ENCODE data around the gene CLEC18B. TPM values are rescaled to one million over a fixed set of nuclear protein-coding genes. Genes with fewer than 3 reads are reported as not detected.
A peak's percentile ranks its signal among the peaks of the same experiment; 100 is the strongest.

The CLEC18B gene
- total RNA-seq, 1 donor from 2014 or later = 0.24 TPM

DNA sequence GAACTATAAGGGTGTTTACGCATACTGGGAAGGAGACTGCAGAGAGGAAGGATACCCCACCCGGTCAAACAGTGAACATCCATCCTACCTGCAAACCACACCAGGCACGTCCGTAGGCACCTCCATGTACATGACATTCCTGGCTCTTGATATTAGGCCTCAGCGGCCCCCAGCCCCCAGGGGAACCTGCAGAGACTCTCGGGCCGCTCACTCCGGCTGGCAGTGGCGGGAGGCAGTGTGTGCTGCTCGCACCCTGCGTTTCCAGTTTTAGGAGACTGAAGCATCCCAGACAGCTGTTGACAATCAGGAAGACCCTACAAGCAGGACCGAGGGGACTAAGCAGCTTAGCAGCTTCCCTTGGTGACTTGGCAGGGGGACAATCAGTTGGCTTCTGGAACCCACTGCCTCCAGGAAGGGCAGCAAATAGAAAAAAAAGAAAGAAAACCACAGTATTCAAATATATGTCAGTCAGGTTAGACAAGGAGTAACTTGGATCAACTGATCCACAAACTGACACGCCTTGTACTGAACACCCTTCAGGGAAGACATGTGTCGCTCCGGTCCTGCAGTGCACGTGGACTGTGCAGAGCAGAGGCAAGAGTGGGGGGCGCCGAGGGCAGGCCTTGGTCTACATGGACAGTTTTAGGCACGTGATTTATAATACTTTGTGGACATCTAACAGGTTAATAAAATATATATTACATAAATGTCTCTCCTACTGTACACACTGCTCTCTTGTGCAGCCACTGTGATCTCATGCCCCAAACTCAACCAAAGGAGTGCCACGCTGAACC is 29.9 kb upstream of the CLEC18B start:
- TF ChIP-seq, protein P1, sequence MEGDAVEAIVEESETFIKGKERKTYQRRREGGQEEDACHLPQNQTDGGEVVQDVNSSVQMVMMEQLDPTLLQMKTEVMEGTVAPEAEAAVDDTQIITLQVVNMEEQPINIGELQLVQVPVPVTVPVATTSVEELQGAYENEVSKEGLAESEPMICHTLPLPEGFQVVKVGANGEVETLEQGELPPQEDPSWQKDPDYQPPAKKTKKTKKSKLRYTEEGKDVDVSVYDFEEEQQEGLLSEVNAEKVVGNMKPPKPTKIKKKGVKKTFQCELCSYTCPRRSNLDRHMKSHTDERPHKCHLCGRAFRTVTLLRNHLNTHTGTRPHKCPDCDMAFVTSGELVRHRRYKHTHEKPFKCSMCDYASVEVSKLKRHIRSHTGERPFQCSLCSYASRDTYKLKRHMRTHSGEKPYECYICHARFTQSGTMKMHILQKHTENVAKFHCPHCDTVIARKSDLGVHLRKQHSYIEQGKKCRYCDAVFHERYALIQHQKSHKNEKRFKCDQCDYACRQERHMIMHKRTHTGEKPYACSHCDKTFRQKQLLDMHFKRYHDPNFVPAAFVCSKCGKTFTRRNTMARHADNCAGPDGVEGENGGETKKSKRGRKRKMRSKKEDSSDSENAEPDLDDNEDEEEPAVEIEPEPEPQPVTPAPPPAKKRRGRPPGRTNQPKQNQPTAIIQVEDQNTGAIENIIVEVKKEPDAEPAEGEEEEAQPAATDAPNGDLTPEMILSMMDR (IDR thresholded peaks at IDR 0.05) = no peak
- H3K4me1 Mint-ChIP-seq (ENCODE audit: unreplicated experiment) = peaks cover 23% of the 10 kb centered on the region
- peak overlapping the region; percentile 42 for H3K27ac Mint-ChIP-seq (ENCODE audit: unreplicated experiment)
- no peak for DNase-seq (ENCODE audit: extremely low spot score, unreplicated experiment)
- H3K36me3 Mint-ChIP-seq (ENCODE audit: unreplicated experiment) = peaks cover 47% of the 10 kb centered on the region
- no peaks in the 10 kb centered on the region for H3K9me3 Mint-ChIP-seq (ENCODE audit: unreplicated experiment)
- no peaks in the 10 kb centered on the region for H3K27me3 Mint-ChIP-seq (ENCODE audit: unreplicated experiment)
- no peak overlapping the region for H3K4me3 Mint-ChIP-seq (ENCODE audit: unreplicated experiment)

DNA sequence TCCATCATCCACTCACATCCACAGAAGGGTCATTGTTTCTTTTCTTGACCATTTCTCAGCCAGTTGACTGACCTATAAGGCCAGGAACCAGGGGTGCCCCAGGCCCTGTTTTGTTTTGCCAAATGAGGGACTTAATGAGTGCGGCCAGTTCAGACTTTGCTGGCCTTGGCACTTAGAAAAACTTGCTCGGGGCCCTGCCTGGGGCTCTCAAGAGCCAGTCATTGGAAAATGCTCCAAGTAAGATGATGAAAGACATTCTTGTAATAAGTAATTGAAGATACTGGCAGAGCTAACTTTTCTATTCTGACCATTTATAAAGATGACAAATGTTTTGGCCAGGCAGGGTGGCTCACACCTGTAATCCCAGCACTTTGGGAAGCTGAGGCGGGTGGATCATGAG is 29.0 kb upstream of the CLEC18B start:
- Mint-ChIP-seq H3K27ac (ENCODE audit: unreplicated experiment) (peak overlapping the region; percentile 91), H3K27me3 (ENCODE audit: unreplicated experiment) (no peaks in the 10 kb centered on the region), H3K36me3 (ENCODE audit: unreplicated experiment) (peaks cover 40% of the 10 kb centered on the region), H3K4me3 (ENCODE audit: unreplicated experiment) (no peak overlapping the region), H3K9me3 (ENCODE audit: unreplicated experiment) (no peaks in the 10 kb centered on the region), H3K4me1 (ENCODE audit: unreplicated experiment) (peaks cover 23% of the 10 kb centered on the region)
- TF ChIP-seq, protein P1 (IDR thresholded peaks at IDR 0.05) = no peak
- no peak for DNase-seq (ENCODE audit: extremely low spot score, unreplicated experiment)

- TF ChIP-seq, protein P1 (IDR thresholded peaks at IDR 0.05) = no peak
- peak overlapping the region; percentile 91 for H3K27ac Mint-ChIP-seq (ENCODE audit: unreplicated experiment)
- H3K36me3 Mint-ChIP-seq (ENCODE audit: unreplicated experiment) = peaks cover 35% of the 10 kb centered on the region
- no peak overlapping the region for H3K4me3 Mint-ChIP-seq (ENCODE audit: unreplicated experiment)
- H3K4me1 Mint-ChIP-seq (ENCODE audit: unreplicated experiment) = peaks cover 23% of the 10 kb centered on the region
- DNase-seq (ENCODE audit: extremely low spot score, unreplicated experiment) = no peak
- H3K9me3 Mint-ChIP-seq (ENCODE audit: unreplicated experiment) = no peaks in the 10 kb centered on the region
- no peaks in the 10 kb centered on the region for H3K27me3 Mint-ChIP-seq (ENCODE audit: unreplicated experiment)
These were observed 28.2 kb upstream of the CLEC18B start for GRCh38 chr16:74449470-74449869.

DNA sequence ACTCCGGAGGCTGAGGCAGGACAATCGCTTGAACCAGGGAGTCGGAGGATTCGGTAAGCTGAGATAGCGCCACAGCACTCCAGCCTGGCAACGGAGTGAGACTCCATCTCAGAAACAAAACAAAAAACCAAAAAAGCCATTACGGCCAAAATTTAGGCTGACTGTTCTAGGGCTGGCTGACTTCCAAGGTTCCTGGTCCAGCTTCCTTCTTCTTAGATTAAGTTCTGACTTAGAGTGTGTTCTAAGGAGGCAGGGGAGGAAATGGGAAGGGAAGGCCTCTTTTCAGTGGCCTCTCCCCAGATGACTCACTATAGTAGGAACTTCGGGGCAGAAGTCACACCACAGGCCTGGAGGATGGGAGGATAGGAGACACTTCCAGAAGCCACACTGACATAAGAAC is 27.7 kb upstream of the CLEC18B start:
- H3K4me3 Mint-ChIP-seq (ENCODE audit: unreplicated experiment) = no peak overlapping the region
- H3K27ac Mint-ChIP-seq (ENCODE audit: unreplicated experiment) = peak overlapping the region; percentile 91
- no peaks in the 10 kb centered on the region for H3K27me3 Mint-ChIP-seq (ENCODE audit: unreplicated experiment)
- H3K4me1 Mint-ChIP-seq (ENCODE audit: unreplicated experiment) = peaks cover 23% of the 10 kb centered on the region
- no peaks in the 10 kb centered on the region for H3K9me3 Mint-ChIP-seq (ENCODE audit: unreplicated experiment)
- no peak for DNase-seq (ENCODE audit: extremely low spot score, unreplicated experiment)
- TF ChIP-seq, protein P1 (IDR thresholded peaks at IDR 0.05) = no peak
- peaks cover 35% of the 10 kb centered on the region for H3K36me3 Mint-ChIP-seq (ENCODE audit: unreplicated experiment)

- no peaks in the 10 kb centered on the region for H3K27me3 Mint-ChIP-seq (ENCODE audit: unreplicated experiment)
- peak overlapping the region; percentile 38 for H3K27ac Mint-ChIP-seq (ENCODE audit: unreplicated experiment)
- no peak for DNase-seq (ENCODE audit: extremely low spot score, unreplicated experiment)
These were observed 26.3 kb upstream of the CLEC18B start for GRCh38 chr16:74447578-74447977.

More at GRCh38 chr16:74447578-74447977, 26.3 kb upstream of the CLEC18B start:
- H3K36me3 Mint-ChIP-seq (ENCODE audit: unreplicated experiment) = peaks cover 27% of the 10 kb centered on the region
- no peaks in the 10 kb centered on the region for H3K9me3 Mint-ChIP-seq (ENCODE audit: unreplicated experiment)
- TF ChIP-seq, protein P1 (IDR thresholded peaks at IDR 0.05) = no peak
- H3K4me1 Mint-ChIP-seq (ENCODE audit: unreplicated experiment) = peaks cover 23% of the 10 kb centered on the region
- H3K4me3 Mint-ChIP-seq (ENCODE audit: unreplicated experiment) = no peak overlapping the region
